ENCODE data around the gene ZDHHC14.

ZDHHC14 gene

GRCh38 chr6:157488716-157489118, 107.7 kb downstream of the ZDHHC14 start:
- no peaks in the 10 kb centered on the region for H3K9me3 ChIP-seq (replicated peaks in 1 of 2; ENCODE audit: control insufficient read depth in 2 of 2, insufficient read depth in 1 of 2, low read depth in 1 of 2, low read length in 2 of 2)

GRCh38 chr6:157490611-157491269, 109.8 kb downstream of the ZDHHC14 start:
- no peak overlapping the region for H4K8ac ChIP-seq (ENCODE audit: low read depth, low read length)
- H3K4me1 ChIP-seq (ENCODE audit: control insufficient read depth in 2 of 2, insufficient read depth in 1 of 2, low read depth in 1 of 2, low read length in 2 of 2) = peaks cover 0 to 14% of the 10 kb centered on the region in 2 donors
- no peak overlapping the region for H2BK5ac ChIP-seq (ENCODE audit: low read length)
- H3K27me3 ChIP-seq (ENCODE audit: control insufficient read depth in 3 of 3, insufficient read depth in 3 of 3, low read depth in 1 of 3, low read length in 3 of 3) = no peaks in the 10 kb centered on the region
- no peak overlapping the region for H3K4ac ChIP-seq (ENCODE audit: low read length)
- H3K79me1 ChIP-seq (ENCODE audit: low read depth, low read length) = peaks cover 2% of the 10 kb centered on the region
- WGBS, 2 donors (ENCODE audit: extremely low coverage in 2 of 2, insufficient read length in 2 of 2, insufficient replicate concordance in 1 of 2) = no CpG with 5 or more reads among the region's 16 CpGs
- no peaks in the 10 kb centered on the region for H3K36me3 ChIP-seq (replicated peaks in 1 of 2; ENCODE audit: control insufficient read depth in 2 of 2, insufficient read depth in 2 of 2, low read length in 2 of 2)
- DNase-seq (ENCODE audit: low spot score) = no peak
- H2BK12ac ChIP-seq (ENCODE audit: low read length) = no peak overlapping the region
- H3K4me2 ChIP-seq (ENCODE audit: insufficient read depth, low read length, poor library complexity, severe bottlenecking) = no peak overlapping the region
- H3K18ac ChIP-seq (ENCODE audit: low read length) = peak overlapping the region; percentile 69
- no peak overlapping the region for H3K27ac ChIP-seq (replicated peaks; ENCODE audit: low read length)
- no peak overlapping the region for H3K9ac ChIP-seq (ENCODE audit: low read depth, low read length, poor library complexity)
- no peak overlapping the region for H4K91ac ChIP-seq (ENCODE audit: low read depth, low read length, poor library complexity)
- peak overlapping the region; percentile 48 for H3K23ac ChIP-seq (ENCODE audit: low read depth, low read length, poor library complexity)
- H3K9me3 ChIP-seq (replicated peaks in 1 of 2; ENCODE audit: control insufficient read depth in 2 of 2, insufficient read depth in 1 of 2, low read depth in 1 of 2, low read length in 2 of 2) = no peaks in the 10 kb centered on the region
- H2AFZ ChIP-seq (ENCODE audit: low read length) = no peak overlapping the region
- H2BK15ac ChIP-seq (ENCODE audit: low read length) = no peak overlapping the region
- peak overlapping the region; percentile 34 for H2AK5ac ChIP-seq (ENCODE audit: low read depth, low read length)
- H3K14ac ChIP-seq (ENCODE audit: low read length) = no peak overlapping the region
- H3K4me3 ChIP-seq (ENCODE audit: low read length in 2 of 2) = no peak overlapping the region
- H2BK120ac ChIP-seq (ENCODE audit: low read depth, low read length) = no peak overlapping the region

More at GRCh38 chr6:157488716-157489118, 107.7 kb downstream of the ZDHHC14 start:
- no peak overlapping the region for H3K4me3 ChIP-seq (ENCODE audit: low read length in 2 of 2)
- no peak overlapping the region for H2AFZ ChIP-seq (ENCODE audit: low read length)
- no peak overlapping the region for H2BK120ac ChIP-seq (ENCODE audit: low read depth, low read length)
- no peak overlapping the region for H3K9ac ChIP-seq (ENCODE audit: low read depth, low read length, poor library complexity)
- no peak overlapping the region for H2BK15ac ChIP-seq (ENCODE audit: low read length)
- peaks cover 2% of the 10 kb centered on the region for H3K79me1 ChIP-seq (ENCODE audit: low read depth, low read length)
- no peak overlapping the region for H3K4ac ChIP-seq (ENCODE audit: low read length)
- no peak overlapping the region for H3K18ac ChIP-seq (ENCODE audit: low read length)
- no peak overlapping the region for H2AK5ac ChIP-seq (ENCODE audit: low read depth, low read length)
- no CpG with 5 or more reads among the region's 12 CpGs for WGBS, 2 donors (ENCODE audit: extremely low coverage in 2 of 2, insufficient read length in 2 of 2, insufficient replicate concordance in 1 of 2)
- no peak overlapping the region for H3K27ac ChIP-seq (replicated peaks; ENCODE audit: low read length)
- no peak overlapping the region for H4K91ac ChIP-seq (ENCODE audit: low read depth, low read length, poor library complexity)
- H3K4me1 ChIP-seq (ENCODE audit: control insufficient read depth in 2 of 2, insufficient read depth in 1 of 2, low read depth in 1 of 2, low read length in 2 of 2) = peaks cover 0 to 14% of the 10 kb centered on the region in 2 donors
- no peak for DNase-seq (ENCODE audit: low spot score)
- no peak overlapping the region for H3K14ac ChIP-seq (ENCODE audit: low read length)
- no peak overlapping the region for H3K23ac ChIP-seq (ENCODE audit: low read depth, low read length, poor library complexity)
- no peak overlapping the region for H2BK12ac ChIP-seq (ENCODE audit: low read length)
- no peak overlapping the region for H3K4me2 ChIP-seq (ENCODE audit: insufficient read depth, low read length, poor library complexity, severe bottlenecking)
- H4K8ac ChIP-seq (ENCODE audit: low read depth, low read length) = no peak overlapping the region
- H3K27me3 ChIP-seq (ENCODE audit: control insufficient read depth in 3 of 3, insufficient read depth in 3 of 3, low read depth in 1 of 3, low read length in 3 of 3) = no peaks in the 10 kb centered on the region
- H2BK5ac ChIP-seq (ENCODE audit: low read length) = no peak overlapping the region
- H3K36me3 ChIP-seq (replicated peaks in 1 of 2; ENCODE audit: control insufficient read depth in 2 of 2, insufficient read depth in 2 of 2, low read length in 2 of 2) = no peaks in the 10 kb centered on the region

GRCh38 chr6:157491571-157492232, 110.7 kb downstream of the ZDHHC14 start:
- Histone ChIP-seq H3K79me1 (ENCODE audit: low read depth, low read length) (peaks cover 2% of the 10 kb centered on the region), H2AFZ (ENCODE audit: low read length) (no peak overlapping the region), H3K36me3 (replicated peaks in 1 of 2; ENCODE audit: control insufficient read depth in 2 of 2, insufficient read depth in 2 of 2, low read length in 2 of 2) (no peaks in the 10 kb centered on the region), H3K4me3 (ENCODE audit: low read length in 2 of 2) (no peak overlapping the region), H2BK15ac (ENCODE audit: low read length) (no peak overlapping the region), H3K23ac (ENCODE audit: low read depth, low read length, poor library complexity) (no peak overlapping the region), H3K4me1 (ENCODE audit: control insufficient read depth in 2 of 2, insufficient read depth in 1 of 2, low read depth in 1 of 2, low read length in 2 of 2) (peaks cover 0 to 14% of the 10 kb centered on the region in 2 donors), H3K9ac (ENCODE audit: low read depth, low read length, poor library complexity) (no peak overlapping the region), H3K27ac (replicated peaks; ENCODE audit: low read length) (no peak overlapping the region), H2AK5ac (ENCODE audit: low read depth, low read length) (no peak overlapping the region), H4K8ac (ENCODE audit: low read depth, low read length) (no peak overlapping the region), H3K4ac (ENCODE audit: low read length) (no peak overlapping the region), H4K91ac (ENCODE audit: low read depth, low read length, poor library complexity) (no peak overlapping the region), H3K9me3 (replicated peaks in 1 of 2; ENCODE audit: control insufficient read depth in 2 of 2, insufficient read depth in 1 of 2, low read depth in 1 of 2, low read length in 2 of 2) (peaks cover 0 to 3% of the 10 kb centered on the region in 2 donors), H2BK5ac (ENCODE audit: low read length) (no peak overlapping the region), H3K14ac (ENCODE audit: low read length) (no peak overlapping the region), H3K27me3 (ENCODE audit: control insufficient read depth in 3 of 3, insufficient read depth in 3 of 3, low read depth in 1 of 3, low read length in 3 of 3) (no peaks in the 10 kb centered on the region), H3K4me2 (ENCODE audit: insufficient read depth, low read length, poor library complexity, severe bottlenecking) (no peak overlapping the region), H2BK12ac (ENCODE audit: low read length) (no peak overlapping the region), H2BK120ac (ENCODE audit: low read depth, low read length) (no peak overlapping the region), H3K18ac (ENCODE audit: low read length) (no peak overlapping the region)
- WGBS, 2 donors (ENCODE audit: extremely low coverage in 2 of 2, insufficient read length in 2 of 2, insufficient replicate concordance in 1 of 2) = no CpG with 5 or more reads among the region's 20 CpGs
- no peak for DNase-seq (ENCODE audit: low spot score)

- H3K4me1 ChIP-seq (ENCODE audit: control insufficient read depth in 2 of 2, insufficient read depth in 1 of 2, low read depth in 1 of 2, low read length in 2 of 2) = peaks cover 0 to 14% of the 10 kb centered on the region in 2 donors
- H3K27me3 ChIP-seq (ENCODE audit: control insufficient read depth in 3 of 3, insufficient read depth in 3 of 3, low read depth in 1 of 3, low read length in 3 of 3) = no peaks in the 10 kb centered on the region
- H2BK5ac ChIP-seq (ENCODE audit: low read length) = no peak overlapping the region
- H3K36me3 ChIP-seq (replicated peaks in 1 of 2; ENCODE audit: control insufficient read depth in 2 of 2, insufficient read depth in 2 of 2, low read length in 2 of 2) = no peaks in the 10 kb centered on the region
- peaks cover 2% of the 10 kb centered on the region for H3K79me1 ChIP-seq (ENCODE audit: low read depth, low read length)
- no peak overlapping the region for H3K27ac ChIP-seq (replicated peaks; ENCODE audit: low read length)
- no peak overlapping the region for H3K14ac ChIP-seq (ENCODE audit: low read length)
- H3K9me3 ChIP-seq (replicated peaks in 1 of 2; ENCODE audit: control insufficient read depth in 2 of 2, insufficient read depth in 1 of 2, low read depth in 1 of 2, low read length in 2 of 2) = peaks cover 0 to 4% of the 10 kb centered on the region in 2 donors
- DNase-seq (ENCODE audit: low spot score) = no peak
- H2AFZ ChIP-seq (ENCODE audit: low read length) = no peak overlapping the region
- no peak overlapping the region for H2BK15ac ChIP-seq (ENCODE audit: low read length)
- no peak overlapping the region for H3K9ac ChIP-seq (ENCODE audit: low read depth, low read length, poor library complexity)
- peak overlapping the region; percentile 66 for H3K18ac ChIP-seq (ENCODE audit: low read length)
- H3K4me2 ChIP-seq (ENCODE audit: insufficient read depth, low read length, poor library complexity, severe bottlenecking) = no peak overlapping the region
- H4K8ac ChIP-seq (ENCODE audit: low read depth, low read length) = no peak overlapping the region
- H3K4me3 ChIP-seq (ENCODE audit: low read length in 2 of 2) = no peak overlapping the region
- no peak overlapping the region for H2BK120ac ChIP-seq (ENCODE audit: low read depth, low read length)
- H4K91ac ChIP-seq (ENCODE audit: low read depth, low read length, poor library complexity) = no peak overlapping the region
- no peak overlapping the region for H3K4ac ChIP-seq (ENCODE audit: low read length)
- WGBS, 2 donors (ENCODE audit: extremely low coverage in 2 of 2, insufficient read length in 2 of 2, insufficient replicate concordance in 1 of 2) = no CpG with 5 or more reads among the region's 12 CpGs
- no peak overlapping the region for H3K23ac ChIP-seq (ENCODE audit: low read depth, low read length, poor library complexity)
- no peak overlapping the region for H2AK5ac ChIP-seq (ENCODE audit: low read depth, low read length)
- no peak overlapping the region for H2BK12ac ChIP-seq (ENCODE audit: low read length)
Observed at GRCh38 chr6:157492249-157492648, 111.3 kb downstream of the ZDHHC14 start.
